PC-9 (cell line): ENCODE data around the gene TMEM138.

Experiments
- EZH2 ChIP-seq: fragments of 200-600 bp; sonication (generic); IDR thresholded peaks from 2 replicates; pipeline ENCODE4 v1.8.0; 2017; ENCODE audit warnings: antibody characterized with exemption, low read depth
- TF ChIP-seq, protein P1 (sequence below): fragments of 200-600 bp; sonication (generic); conservative IDR thresholded peaks from 2 replicates; pipeline ENCODE4 v1.6.1; 2017; ENCODE audit warnings: mixed run types, antibody characterized with exemption, mild to moderate bottlenecking, moderate library complexity

DNA sequence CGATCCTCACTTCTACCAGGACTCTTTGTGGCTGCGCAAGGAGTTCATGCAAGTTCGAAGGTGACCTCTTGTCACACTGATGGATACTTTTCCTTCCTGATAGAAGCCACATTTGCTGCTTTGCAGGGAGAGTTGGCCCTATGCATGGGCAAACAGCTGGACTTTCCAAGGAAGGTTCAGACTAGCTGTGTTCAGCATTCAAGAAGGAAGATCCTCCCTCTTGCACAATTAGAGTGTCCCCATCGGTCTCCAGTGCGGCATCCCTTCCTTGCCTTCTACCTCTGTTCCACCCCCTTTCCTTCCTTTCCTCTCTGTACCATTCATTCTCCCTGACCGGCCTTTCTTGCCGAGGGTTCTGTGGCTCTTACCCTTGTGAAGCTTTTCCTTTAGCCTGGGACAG lies 6.5 kb downstream of the TMEM138 start:
- TF ChIP-seq, protein P1, sequence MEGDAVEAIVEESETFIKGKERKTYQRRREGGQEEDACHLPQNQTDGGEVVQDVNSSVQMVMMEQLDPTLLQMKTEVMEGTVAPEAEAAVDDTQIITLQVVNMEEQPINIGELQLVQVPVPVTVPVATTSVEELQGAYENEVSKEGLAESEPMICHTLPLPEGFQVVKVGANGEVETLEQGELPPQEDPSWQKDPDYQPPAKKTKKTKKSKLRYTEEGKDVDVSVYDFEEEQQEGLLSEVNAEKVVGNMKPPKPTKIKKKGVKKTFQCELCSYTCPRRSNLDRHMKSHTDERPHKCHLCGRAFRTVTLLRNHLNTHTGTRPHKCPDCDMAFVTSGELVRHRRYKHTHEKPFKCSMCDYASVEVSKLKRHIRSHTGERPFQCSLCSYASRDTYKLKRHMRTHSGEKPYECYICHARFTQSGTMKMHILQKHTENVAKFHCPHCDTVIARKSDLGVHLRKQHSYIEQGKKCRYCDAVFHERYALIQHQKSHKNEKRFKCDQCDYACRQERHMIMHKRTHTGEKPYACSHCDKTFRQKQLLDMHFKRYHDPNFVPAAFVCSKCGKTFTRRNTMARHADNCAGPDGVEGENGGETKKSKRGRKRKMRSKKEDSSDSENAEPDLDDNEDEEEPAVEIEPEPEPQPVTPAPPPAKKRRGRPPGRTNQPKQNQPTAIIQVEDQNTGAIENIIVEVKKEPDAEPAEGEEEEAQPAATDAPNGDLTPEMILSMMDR, result no peak
- no peak for TF ChIP-seq EZH2
